HepG2 (cell line): ENCODE measurements around the gene FHL3. TPM values are rescaled to one million over a fixed set of nuclear protein-coding genes. Genes with fewer than 3 reads are reported as not detected.

ENCODE experiments used
- ARNTL ChIP-seq: sonication (generic); formaldehyde crosslinking; IDR thresholded peaks from 2 replicates; pipeline ENCODE4 v1.4.0; 2020; ENCODE audit warnings: mild to moderate bottlenecking, missing genetic modification reagents
- CAMTA2 ChIP-seq: sonication (generic); formaldehyde crosslinking; IDR thresholded peaks from 2 replicates; pipeline ENCODE4 v1.4.0; 2020; ENCODE audit warnings: mild to moderate bottlenecking, missing genetic modification reagents, borderline replicate concordance
- CBFB ChIP-seq: sonication (generic); formaldehyde crosslinking; IDR thresholded peaks from 2 replicates; pipeline ENCODE4 v1.4.0; 2020; ENCODE audit warnings: missing genetic modification reagents
- CREB3 ChIP-seq: sonication (generic); formaldehyde crosslinking; IDR thresholded peaks from 2 replicates; pipeline ENCODE4 v1.5.0; 2020; ENCODE audit warnings: missing genetic modification reagents
- GPN1 ChIP-seq: sonication (generic); formaldehyde crosslinking; IDR thresholded peaks from 2 replicates; pipeline ENCODE4 v1.5.1; 2020; ENCODE audit warnings: missing genetic modification reagents, borderline replicate concordance
- KAT8 ChIP-seq: IDR thresholded peaks from 2 replicates; pipeline ENCODE4 v1.6.1; 2016; ENCODE audit warnings: missing genetic modification reagents, missing compliant biosample characterization
- KLF9 ChIP-seq: IDR thresholded peaks from 2 replicates; pipeline ENCODE4 v1.6.1; 2016; ENCODE audit warnings: low read depth
- NFAT5 ChIP-seq: sonication (generic); formaldehyde crosslinking; IDR thresholded peaks from 2 replicates; pipeline ENCODE4 v1.4.0; 2020; ENCODE audit warnings: missing genetic modification reagents
- POGZ ChIP-seq: sonication (generic); formaldehyde crosslinking; IDR thresholded peaks from 2 replicates; pipeline ENCODE4 v1.4.0; 2020; ENCODE audit warnings: mild to moderate bottlenecking, missing genetic modification reagents
- RNF2 ChIP-seq: fragments of 450-650 bp; conservative IDR thresholded peaks from 2 replicates; pipeline ENCODE4 v1.6.1; 2016; ENCODE audit warnings: low read depth
- SETDB1 ChIP-seq: sonication (generic); formaldehyde crosslinking; IDR thresholded peaks from 2 replicates; pipeline ENCODE4 v1.5.1; 2020; ENCODE audit warnings: missing genetic modification reagents, mild to moderate bottlenecking, borderline replicate concordance
- ZBTB46 ChIP-seq: sonication (generic); formaldehyde crosslinking; IDR thresholded peaks from 2 replicates; pipeline ENCODE4 v1.4.0; 2020; ENCODE audit warnings: mild to moderate bottlenecking, missing genetic modification reagents, borderline replicate concordance
- ZNF431 ChIP-seq: sonication (generic); formaldehyde crosslinking; IDR thresholded peaks from 2 replicates; pipeline ENCODE4 v1.9.0; 2022; ENCODE audit warnings: missing genetic modification reagents, low read depth, mild to moderate bottlenecking, borderline replicate concordance
- ZNF749 ChIP-seq: sonication (generic); formaldehyde crosslinking; IDR thresholded peaks from 2 replicates; pipeline ENCODE4 v1.8.0; 2022; ENCODE audit warnings: mild to moderate bottlenecking, missing genetic modification reagents, moderate library complexity, borderline replicate concordance
- ZNF780A ChIP-seq: sonication (generic); formaldehyde crosslinking; IDR thresholded peaks from 2 replicates; pipeline ENCODE4 v1.8.0; 2022; ENCODE audit warnings: mild to moderate bottlenecking, missing genetic modification reagents, moderate library complexity
- ZNF788 ChIP-seq: sonication (generic); formaldehyde crosslinking; IDR thresholded peaks from 2 replicates; pipeline ENCODE4 v1.5.0; 2020; ENCODE audit warnings: mild to moderate bottlenecking, missing genetic modification reagents, borderline replicate concordance
- polyA plus RNA-seq, 8 experiments: library from polyadenylated mRNA; depleted of rRNA in 3 of 8; stranded (reverse) in 7 of 8; unstranded in 1 of 8; fragments of >200 nt; fragmentation: Illumina TruSeq in 4 of 8; extraction: Trizol in 4 of 8; gene quantifications; 2 replicates each; pipeline versions ENCODE4 v1.2.1 to v1.2.3, GENCODE V29; 2011 to 2016; ENCODE audit warnings: low read depth in 4 of 8, missing spikeins in 1 of 8, mixed read lengths in 1 of 8; ENCODE audit not compliant: insufficient read depth in 1 of 8
- total RNA-seq, 5 experiments: library from RNA; depleted of rRNA; stranded (reverse); fragments of >200 nt; fragmentation: Illumina TruSeq; extraction: Trizol; gene quantifications; 2 replicates each; pipeline ENCODE4 v1.2.3, GENCODE V29; 2016; ENCODE audit warnings: low read depth in 1 of 5

FHL3 gene
- total and polyA plus RNA-seq, 2 of the 13 experiments (the other 11 are each of a cell fraction or from before 2014, with no cell fraction given), result 2.8 to 6.6 TPM

- peak; percentile 68; the same call in 1 of the 2 replicates for TF ChIP-seq CAMTA2 (CRISPR knock-in tag)
- TF ChIP-seq CREB3 (CRISPR knock-in tag), result peak; percentile 84; the same call in 1 of the 2 replicates
- no peak for TF ChIP-seq ZNF780A (CRISPR knock-in tag)
- TF ChIP-seq CBFB (CRISPR knock-in tag), result 0 out of 2 replicates have a peak, but pooled peaks have one; percentile 57
- peak; percentile 77 for TF ChIP-seq ARNTL (CRISPR knock-in tag)
- TF ChIP-seq POGZ (CRISPR knock-in tag), result peak; percentile 84; the same call in 1 of the 2 replicates
- TF ChIP-seq ZNF749 (CRISPR knock-in tag), result peak; percentile 90; the same call in 1 of the 2 replicates
- peak; percentile 94; the same call in 1 of the 2 replicates for TF ChIP-seq NFAT5 (CRISPR knock-in tag)
- TF ChIP-seq ZNF788 (CRISPR knock-in tag), result 0 out of 2 replicates have a peak, but pooled peaks have one; percentile 26
- peak; percentile 82; the same call in 1 of the 2 replicates for TF ChIP-seq KLF9 (CRISPR knock-in tag)
- TF ChIP-seq SETDB1 (CRISPR knock-in tag), result peak; percentile 91
- TF ChIP-seq RNF2, result peak; percentile 98
- TF ChIP-seq ZNF431, result peak; percentile 93
- TF ChIP-seq ZBTB46 (CRISPR knock-in tag), result no peak
- peak; percentile 93 for TF ChIP-seq KAT8 (CRISPR knock-in tag)
- 0 out of 2 replicates have a peak, but pooled peaks have one; percentile 60 for TF ChIP-seq GPN1 (CRISPR knock-in tag)
These were observed 7.3 kb upstream of the FHL3 start, which contains the start of gene UTP11 (continued) for GRCh38 chr1:38012363-38013226.
